Uterus (tissue), 2 donors: Measurements from ENCODE around the gene SLC7A7.

ENCODE experiments used
- CTCF ChIP-seq, 4 experiments: fragments of 200-600 bp in 2 of 4; fragments of 450-650 bp in 2 of 4; sonication (generic) in 2 of 4; IDR thresholded peaks; one replicate each; pipeline ENCODE4 v1.5.1; 2016 to 2019; ENCODE audit warnings: antibody characterized with exemption in 4 of 4, mild to moderate bottlenecking in 2 of 4, moderate library complexity in 1 of 4
- POLR2A ChIP-seq, 2 donors: fragments of 450-650 bp; IDR thresholded peaks; one replicate each; pipeline ENCODE4 v1.6.1; 2016; ENCODE audit warnings: antibody characterized with exemption in 2 of 2, mild to moderate bottlenecking in 1 of 2, moderate library complexity in 1 of 2

GRCh38 chr14:22845103-22845394 lies 29.8 kb upstream of the SLC7A7 start:
- TF ChIP-seq CTCF (IDR thresholded peaks at IDR 0.05) (no peak), POLR2A (IDR thresholded peaks at IDR 0.05) (no peak)
